T-helper 2 cell treated with Interferon-gamma antibody and Interleukin-4, amounts not matched to agents 5 μg/mL and 100 μg/mL, for 36 hours (primary cell): ENCODE results near the gene PLA2G2C.

Source experiments
- DNase-seq: peaks from one replicate; pipeline ENCODE4 v3.0.0; 2021; ENCODE audit warnings: low spot score
- H3K27ac Mint-ChIP-seq: one replicate; pipeline ENCODE4 v1.8.0; 2021; ENCODE audit warnings: mild to moderate bottlenecking, mixed read lengths
- H3K27me3 Mint-ChIP-seq: one replicate; pipeline ENCODE4 v1.8.0; 2021; ENCODE audit warnings: low read depth, mixed read lengths
- H3K36me3 Mint-ChIP-seq: one replicate; pipeline ENCODE4 v1.8.0; 2021; ENCODE audit warnings: low read depth, mixed read lengths
- H3K4me1 Mint-ChIP-seq: one replicate; pipeline ENCODE4 v1.8.0; 2021; ENCODE audit warnings: low read depth, mixed read lengths
- H3K4me3 Mint-ChIP-seq: one replicate; pipeline ENCODE4 v1.8.0; 2022; ENCODE audit warnings: mild to moderate bottlenecking, moderate library complexity, mixed read lengths
- H3K9me3 Mint-ChIP-seq: one replicate; pipeline ENCODE4 v1.8.0; 2021; ENCODE audit warnings: mixed read lengths

PLA2G2C gene

GRCh38 chr1:20114021-20114648 is 72.2 kb downstream of the PLA2G2C start:
- Mint-ChIP-seq H3K36me3 (no peaks in the 10 kb centered on the region), H3K4me1 (no peaks in the 10 kb centered on the region), H3K4me3 (no peak overlapping the region), H3K27ac (no peak overlapping the region), H3K9me3 (no peaks in the 10 kb centered on the region), H3K27me3 (peaks cover 2% of the 10 kb centered on the region)
- DNase-seq = no peak
